Activated naive CD8-positive, alpha-beta T cell treated with anti-CD3 and anti-CD28 coated beads, Interleukin-2, amount 50 U/mL, for 16 hours (primary cell): ENCODE results near the gene PSMB11.
"Not testable (repeated sequence)": the region's sequence is repeated elsewhere in the genome, so short reads cannot be mapped to it uniquely, and the experiment has no call there.

Source experiments
- DNase-seq: peaks from one replicate; pipeline ENCODE4 v3.0.0-alpha.2; 2020; ENCODE audit warnings: low read depth, low spot score

PSMB11 gene

DNA sequence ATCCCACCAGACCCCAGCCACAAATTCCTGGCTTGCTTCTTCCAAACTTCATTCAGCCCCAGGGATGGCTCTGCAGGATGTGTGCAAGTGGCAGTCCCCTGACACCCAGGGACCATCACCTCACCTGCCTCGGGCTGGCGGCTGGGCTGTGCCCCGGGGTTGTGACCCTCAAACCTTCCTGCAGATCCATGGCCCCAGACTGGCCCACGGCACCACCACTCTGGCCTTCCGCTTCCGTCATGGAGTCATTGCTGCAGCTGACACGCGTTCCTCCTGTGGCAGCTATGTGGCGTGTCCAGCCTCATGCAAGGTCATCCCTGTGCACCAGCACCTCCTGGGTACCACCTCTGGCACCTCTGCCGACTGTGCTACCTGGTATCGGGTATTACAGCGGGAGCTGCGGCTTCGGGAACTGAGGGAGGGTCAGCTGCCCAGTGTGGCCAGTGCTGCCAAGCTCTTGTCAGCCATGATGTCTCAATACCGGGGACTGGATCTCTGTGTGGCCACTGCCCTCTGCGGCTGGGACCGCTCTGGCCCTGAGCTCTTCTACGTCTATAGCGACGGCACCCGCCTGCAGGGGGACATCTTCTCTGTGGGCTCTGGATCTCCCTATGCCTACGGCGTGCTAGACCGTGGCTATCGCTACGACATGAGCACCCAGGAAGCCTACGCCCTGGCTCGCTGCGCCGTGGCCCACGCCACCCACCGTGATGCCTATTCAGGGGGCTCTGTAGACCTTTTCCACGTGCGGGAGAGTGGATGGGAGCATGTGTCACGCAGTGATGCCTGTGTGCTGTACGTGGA, at the start of gene PSMB11:
Gene PSMB11, plus strand, starts transcription at position 51 of the 804 bp plus-strand sequence. Its CDS starts 14 bp downstream, at position 65.
- DNase-seq = no peak

DNA sequence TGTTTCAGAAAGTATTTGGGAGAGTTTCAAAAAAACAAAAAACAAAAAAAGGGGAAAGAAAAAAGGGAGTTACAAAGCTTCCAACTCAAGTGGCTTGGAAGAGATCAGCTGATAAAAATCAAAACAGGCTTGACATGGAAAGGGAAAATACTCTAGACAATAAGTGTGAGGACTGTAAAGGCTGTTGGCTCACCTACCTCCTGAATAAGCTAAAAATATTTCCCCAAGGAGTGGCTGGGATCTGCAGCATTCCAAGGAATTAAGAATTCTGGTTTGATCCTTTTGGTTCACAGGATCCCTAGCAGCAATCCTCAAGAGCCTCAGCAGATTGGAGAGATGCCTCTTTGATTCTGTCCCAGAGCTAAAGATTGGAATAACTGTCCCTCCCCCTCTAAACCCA, 48.5 kb upstream of the PSMB11 start:
- DNase-seq = no peak

DNA sequence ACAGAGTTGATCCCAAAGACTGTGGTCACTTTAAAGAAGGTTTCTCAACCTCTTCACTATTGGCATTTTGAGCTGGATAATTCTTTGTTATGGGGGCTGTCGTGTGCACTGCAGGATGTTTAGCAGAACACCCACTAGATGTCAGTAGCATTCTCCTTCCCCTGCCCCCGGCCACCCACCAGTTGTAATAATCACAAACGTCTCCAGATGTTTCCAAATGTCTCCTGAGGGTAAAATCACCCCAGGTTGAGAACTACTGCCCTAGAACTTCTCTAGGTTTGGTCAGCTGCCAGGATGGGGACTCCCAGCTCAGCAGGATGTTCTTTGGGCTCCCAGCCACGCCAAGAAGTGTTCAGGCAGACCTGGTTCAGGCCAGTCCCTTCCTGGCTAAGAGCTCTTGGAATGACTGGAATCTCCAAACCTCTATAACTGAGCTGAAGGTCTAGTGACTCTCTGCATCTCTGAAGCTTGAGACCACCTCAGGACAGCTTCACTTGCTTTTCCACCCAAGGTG, 47.2 kb upstream of the PSMB11 start:
- DNase-seq = no peak

DNA sequence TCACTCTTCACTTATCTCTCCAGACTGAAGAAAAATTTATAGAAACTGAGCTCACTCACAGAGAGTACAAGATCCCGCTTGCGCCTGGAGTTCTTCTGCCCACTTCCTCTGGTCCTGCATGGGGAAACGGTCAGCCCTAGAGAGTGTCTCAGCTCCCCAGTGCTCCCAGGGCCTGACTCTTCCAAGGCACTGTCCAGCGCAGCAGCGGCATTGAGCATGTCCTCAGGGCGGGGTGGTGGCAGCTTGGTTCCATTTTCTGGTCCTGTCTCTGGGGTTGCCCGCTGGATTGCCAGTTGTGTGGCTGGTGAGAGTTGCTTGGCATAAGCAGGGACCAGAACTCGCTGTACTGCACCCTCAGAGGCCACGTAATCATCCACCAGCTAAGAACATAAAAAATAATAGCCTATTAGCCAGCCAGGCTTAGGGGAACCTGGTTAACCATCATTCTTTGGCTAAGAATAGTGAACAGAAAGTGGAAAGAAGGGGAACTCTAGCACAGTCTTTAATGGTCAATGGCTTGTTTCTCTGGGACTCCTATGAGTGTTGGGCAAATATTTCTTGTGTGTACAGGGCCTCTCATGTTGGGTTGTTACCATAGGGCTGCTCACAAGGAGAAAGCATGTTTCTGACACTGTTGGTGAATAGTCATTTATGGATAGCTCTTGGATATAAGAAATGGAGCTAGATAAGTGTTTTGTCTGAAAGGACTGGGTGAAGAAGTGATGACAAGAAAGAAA, 46.0 kb upstream of the PSMB11 start:
- no peak for DNase-seq

- no peak for DNase-seq
These were observed 45.0 kb upstream of the PSMB11 start for GRCh38 chr14:22996768-22997654.

- DNase-seq = no peak
These were observed 44.2 kb upstream of the PSMB11 start for GRCh38 chr14:22997676-22998323.

DNA sequence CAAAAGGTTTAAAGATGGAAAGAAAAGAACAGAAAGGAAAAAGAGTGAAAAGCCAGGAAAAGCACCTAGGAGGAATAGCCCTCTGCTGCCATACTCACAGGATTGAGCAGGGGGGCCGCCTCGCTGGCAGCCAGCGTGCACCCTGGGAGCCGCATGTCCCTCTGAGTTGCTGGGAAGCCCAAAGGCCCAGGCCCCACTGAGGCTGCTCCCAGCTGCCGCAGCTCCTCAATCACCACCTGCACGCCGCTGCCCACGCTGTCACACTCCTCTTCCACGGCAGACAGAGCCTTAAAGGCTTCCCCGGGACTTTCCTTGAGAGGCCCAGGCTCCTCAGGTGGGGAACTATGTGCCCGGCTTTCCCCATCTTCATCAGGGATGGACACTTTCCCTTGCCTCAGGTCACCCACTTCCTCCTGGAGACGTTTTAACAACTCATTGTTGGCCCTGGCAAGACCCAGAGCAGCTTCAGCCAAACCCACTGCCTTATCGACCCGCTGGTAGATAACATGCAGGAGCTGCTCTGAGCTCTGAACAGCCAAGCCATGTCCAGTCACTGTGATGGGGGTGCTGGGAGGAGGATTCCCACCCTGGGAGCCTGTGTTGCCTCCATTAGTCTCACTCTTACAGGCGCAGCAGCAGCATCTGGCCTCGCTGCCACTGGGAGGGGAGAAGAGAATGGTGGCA, 43.5 kb upstream of the PSMB11 start:
- no peak for DNase-seq

GRCh38 chr14:23000860-23001259, 41.2 kb upstream of the PSMB11 start:
- no peak for DNase-seq

- DNase-seq = no peak
These were observed 39.4 kb upstream of the PSMB11 start for GRCh38 chr14:23002592-23002991.

GRCh38 chr14:23004274-23004673, 37.7 kb upstream of the PSMB11 start:
- DNase-seq = not testable (repeated sequence)

DNA sequence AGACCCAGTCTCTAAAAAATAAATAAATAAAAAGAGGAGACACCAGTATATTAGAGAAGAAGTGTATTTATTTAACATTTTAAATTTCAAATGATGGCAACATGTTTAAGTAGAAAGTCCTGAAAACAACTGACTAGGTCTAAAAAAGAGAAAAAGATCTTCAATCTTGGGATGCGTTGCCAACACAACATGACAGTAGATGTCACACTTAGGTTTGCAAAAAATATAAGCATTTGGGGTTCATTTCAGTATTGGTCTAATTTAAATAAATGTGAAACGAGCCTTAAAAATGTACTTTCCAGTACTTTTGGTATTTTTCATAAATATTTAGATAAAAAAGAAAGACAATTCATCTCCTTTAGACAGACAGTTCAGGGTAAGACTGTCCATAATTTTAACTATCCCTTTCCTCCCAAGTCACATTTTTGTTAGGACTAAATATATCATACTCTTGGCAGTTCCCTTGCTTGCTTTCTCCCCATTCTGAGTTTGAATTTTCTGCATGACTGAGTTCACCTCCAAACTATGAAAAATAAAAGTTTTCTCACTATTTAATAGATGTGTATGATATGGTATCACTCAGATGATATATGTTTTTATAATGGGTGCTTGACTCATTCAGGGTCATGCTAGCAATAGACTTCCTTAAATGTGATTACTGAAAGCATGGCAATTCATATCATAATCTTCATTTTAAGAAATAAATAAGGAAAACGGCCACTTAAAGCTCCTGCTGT, 36.4 kb upstream of the PSMB11 start:
- no peak for DNase-seq

DNA sequence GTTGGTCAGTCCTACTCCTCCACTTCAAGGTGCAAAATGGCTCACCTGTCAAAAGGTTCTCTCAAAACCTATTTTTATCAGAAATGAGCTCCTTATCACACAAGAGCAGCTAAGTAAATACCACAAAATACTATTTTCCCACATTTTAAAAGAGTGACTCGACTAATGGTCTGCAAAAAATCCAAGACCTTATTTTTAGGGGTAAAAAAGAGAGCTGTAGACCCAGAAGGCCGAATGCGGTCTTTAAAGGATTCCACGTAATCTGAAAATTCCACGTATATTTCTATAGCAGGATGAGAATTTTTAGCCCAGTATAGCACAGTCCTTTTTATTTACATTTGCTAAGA, 35.9 kb upstream of the PSMB11 start:
- DNase-seq = no peak

DNA sequence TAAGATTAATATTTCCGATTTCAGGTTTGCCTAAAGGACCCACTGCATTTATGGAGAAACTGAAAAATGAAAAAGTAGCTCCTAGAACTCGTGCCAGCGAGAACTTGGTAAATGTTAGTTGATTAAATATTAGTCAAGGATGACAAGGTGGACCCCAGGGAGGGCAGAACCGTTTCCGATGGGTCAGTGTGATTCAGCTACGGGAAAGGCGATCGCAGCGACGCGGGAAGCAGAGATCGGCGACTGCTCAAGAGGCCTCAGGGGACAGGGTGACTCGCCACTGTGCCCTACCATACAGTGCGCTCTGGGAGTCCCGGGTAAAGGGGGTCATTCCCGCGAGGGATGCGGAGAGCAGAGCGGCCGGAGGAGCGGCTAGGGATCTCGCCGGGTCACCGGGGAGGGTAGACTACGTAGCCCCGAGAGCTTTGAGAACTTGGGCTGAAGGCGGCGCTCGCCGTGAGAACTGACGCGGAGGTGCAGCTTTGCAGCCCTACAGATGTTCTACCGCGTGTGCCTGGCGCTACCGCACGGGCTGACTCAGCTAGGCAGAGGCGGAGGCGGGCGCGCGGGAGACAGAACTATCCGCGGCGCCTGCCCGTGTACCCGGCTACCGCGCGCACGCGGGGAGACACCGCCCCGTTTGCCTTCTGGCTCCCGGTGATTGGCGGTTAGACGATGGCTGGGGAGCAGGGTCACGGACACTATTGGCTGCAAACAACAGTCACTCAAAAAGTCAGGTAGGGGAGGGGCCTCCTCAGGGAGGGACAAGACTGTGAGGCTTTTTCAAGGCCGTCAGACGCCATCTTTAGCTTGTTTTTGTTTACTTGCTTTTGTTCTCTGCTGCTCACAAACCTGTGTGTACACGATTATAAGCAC, 35.2 kb upstream of the PSMB11 start:
- DNase-seq = peak; percentile 89

DNA sequence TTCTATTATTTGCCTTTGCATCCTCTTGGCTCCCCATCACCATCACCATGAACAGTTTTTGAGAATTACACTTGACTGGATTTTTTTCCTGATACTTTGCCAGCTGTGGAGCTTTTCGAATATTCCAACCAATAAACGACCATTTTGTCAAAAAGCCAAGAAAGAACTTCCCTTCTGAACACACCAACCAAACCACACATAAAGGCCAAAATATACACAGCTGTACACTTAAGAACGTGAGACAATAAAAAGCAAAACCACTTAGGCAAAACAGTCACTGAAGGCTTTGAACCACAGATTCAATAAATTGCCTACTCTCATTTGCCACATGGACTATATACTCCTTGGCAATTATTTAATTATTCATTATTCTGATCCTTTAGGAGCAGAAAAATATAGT, 33.2 kb upstream of the PSMB11 start:
- DNase-seq = no peak

DNA sequence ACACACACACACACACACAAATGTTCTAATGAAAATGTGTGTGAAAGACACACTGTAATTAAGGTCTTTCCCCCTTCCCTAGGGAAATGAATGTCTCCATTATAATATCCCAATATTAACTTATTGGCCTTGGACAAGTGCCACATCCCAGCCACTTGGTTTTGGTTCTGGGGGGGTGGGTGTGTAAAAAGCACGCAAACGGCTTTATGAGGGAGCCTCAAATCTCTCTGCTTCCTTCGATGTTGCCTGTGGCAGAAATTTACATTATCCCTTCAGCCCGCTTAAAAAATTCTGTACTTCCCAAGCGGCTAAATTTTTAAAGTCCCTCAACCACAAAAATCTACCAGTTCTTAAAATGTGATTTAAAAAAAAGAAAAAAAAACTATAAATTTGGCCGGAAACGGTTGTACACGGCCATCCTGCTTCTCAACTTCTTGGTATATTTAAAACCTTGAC, 32.5 kb upstream of the PSMB11 start:
- no peak for DNase-seq

GRCh38 chr14:23009939-23010726, 31.9 kb upstream of the PSMB11 start, which contains the start of gene C14orf93:
TSS of gene C14orf93 (minus strand) at chr14:23010143. CDS start at chr14:22999023, 11,120 bp downstream.
- peak; percentile 63 for DNase-seq

- DNase-seq = no peak
These were observed 28.8 kb upstream of the PSMB11 start for GRCh38 chr14:23013054-23013748.

DNA sequence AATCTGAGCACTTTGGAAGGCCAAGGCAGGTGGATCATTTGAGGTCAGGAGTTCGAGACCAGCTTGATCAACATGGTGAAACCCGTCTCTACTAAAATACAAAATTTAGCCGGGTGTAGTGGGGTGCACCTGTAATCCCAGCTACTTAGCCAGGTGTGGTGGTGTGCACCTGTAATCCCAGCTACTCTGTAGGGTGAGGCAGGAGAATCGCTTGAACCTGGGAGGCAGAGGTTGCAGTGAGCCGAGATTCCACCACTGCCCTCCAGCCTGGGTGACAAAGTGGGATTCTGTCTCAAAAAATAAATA, 28.3 kb upstream of the PSMB11 start:
- not testable (repeated sequence) for DNase-seq
